ENCODE measurements around the gene DBP.

GRCh38 chr19:48660852-48661710, 23.9 kb upstream of the DBP start:
- TF ChIP-seq TAF1 (IDR thresholded peaks at IDR 0.05; ENCODE audit: low read depth, low read length) (no peak), POLR2A (IDR thresholded peaks at IDR 0.05; ENCODE audit: low read depth, low read length) (no peak), POLR2AphosphoS5 (IDR thresholded peaks at IDR 0.05; ENCODE audit: low read depth, low read length) (no peak), SPI1 (IDR thresholded peaks at IDR 0.05; ENCODE audit: low read depth, low read length) (no peak), POU2F2 (IDR thresholded peaks at IDR 0.05; ENCODE audit: low read depth, low read length) (no peak), PAX5 (IDR thresholded peaks at IDR 0.05; ENCODE audit: insufficient read depth, low read length, severe bottlenecking) (no peak)
